ENCODE measurements around the gene C3orf62.

DNA sequence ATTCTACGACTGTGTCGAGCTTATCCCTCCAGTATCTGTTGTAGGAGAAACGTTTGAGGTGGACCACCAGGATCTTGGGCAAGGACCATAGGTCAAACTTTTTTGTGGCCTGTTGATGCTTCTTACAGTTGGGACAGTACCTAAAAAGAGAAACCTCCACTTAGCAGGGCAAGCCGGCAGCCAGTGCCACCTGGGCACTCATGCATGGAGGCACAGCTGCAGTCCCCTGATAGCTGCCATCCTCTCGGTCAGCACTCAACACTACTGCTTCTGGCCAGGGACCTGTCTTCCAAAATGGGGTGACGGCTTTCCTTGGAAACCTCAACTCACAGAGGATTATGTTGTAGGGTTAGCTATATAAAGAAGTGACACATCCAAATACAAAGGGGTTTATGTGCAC lies 7.0 kb upstream of the C3orf62 start:
- no peak for TF ChIP-seq FOXM1 (IDR thresholded peaks at IDR 0.05; ENCODE audit: borderline replicate concordance)
- TF ChIP-seq SP1 (IDR thresholded peaks at IDR 0.05) = no peak
- TF ChIP-seq NFRKB (IDR thresholded peaks at IDR 0.05) = no peak
- TF ChIP-seq SUZ12 (IDR thresholded peaks at IDR 0.05) = no peak
- TF ChIP-seq BHLHE40 (IDR thresholded peaks at IDR 0.05; ENCODE audit: borderline replicate concordance) = no peak
- no peak for TF ChIP-seq FOXA1 (IDR thresholded peaks at IDR 0.05)
- no peak for TF ChIP-seq LEF1 (IDR thresholded peaks at IDR 0.05; ENCODE audit: borderline replicate concordance)
- TF ChIP-seq FOXK2 (IDR thresholded peaks at IDR 0.05) = no peak

All from HEK293T (cell line).